AG09309 (cell line): Measurements from ENCODE around the gene PKN2.

Source experiments
- DNase-seq: peaks from one replicate; pipeline ENCODE4 v3.0.0-alpha.2; 2010; ENCODE audit warnings: low read depth
- H3K4me3 ChIP-seq: 2 replicates; pipeline ENCODE4 v1.5.1; 2011; ENCODE audit warnings: mild to moderate bottlenecking, low read depth, low read length, moderate library complexity; ENCODE audit not compliant: control insufficient read depth
- TF ChIP-seq, protein P1 (sequence below): IDR thresholded peaks from 2 replicates; pipeline ENCODE4 v1.5.1; 2011; ENCODE audit warnings: mild to moderate bottlenecking, low read depth, low read length, inconsistent platforms; ENCODE audit not compliant: insufficient read depth, control insufficient read depth; ENCODE audit errors: missing control alignments

The PKN2 gene

DNA sequence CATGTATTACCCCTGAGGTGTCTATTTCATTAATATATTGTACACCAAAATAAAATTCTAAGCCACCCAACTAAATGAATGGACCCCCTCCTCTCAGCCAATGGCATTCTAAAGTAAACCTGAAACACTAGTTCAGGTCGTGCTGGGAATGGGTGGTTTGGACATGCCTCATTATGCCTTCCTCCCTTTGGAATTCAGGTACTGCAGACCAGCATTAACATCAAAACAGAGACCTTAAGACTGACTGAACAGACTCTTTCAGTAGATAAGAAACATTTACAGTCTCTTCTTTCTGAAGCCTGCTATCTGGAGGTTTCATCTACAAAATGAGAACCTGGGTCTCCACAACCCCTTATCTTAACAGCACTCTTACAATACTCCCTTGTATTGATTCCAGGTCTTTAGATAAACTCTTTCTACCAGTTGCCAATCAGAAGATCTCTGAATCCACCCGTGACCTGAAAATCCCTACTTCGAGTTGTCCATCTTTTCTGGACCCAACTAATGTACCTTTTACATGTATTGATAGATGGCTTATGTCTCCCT is 93.6 kb downstream of the PKN2 start:
- TF ChIP-seq, protein P1, sequence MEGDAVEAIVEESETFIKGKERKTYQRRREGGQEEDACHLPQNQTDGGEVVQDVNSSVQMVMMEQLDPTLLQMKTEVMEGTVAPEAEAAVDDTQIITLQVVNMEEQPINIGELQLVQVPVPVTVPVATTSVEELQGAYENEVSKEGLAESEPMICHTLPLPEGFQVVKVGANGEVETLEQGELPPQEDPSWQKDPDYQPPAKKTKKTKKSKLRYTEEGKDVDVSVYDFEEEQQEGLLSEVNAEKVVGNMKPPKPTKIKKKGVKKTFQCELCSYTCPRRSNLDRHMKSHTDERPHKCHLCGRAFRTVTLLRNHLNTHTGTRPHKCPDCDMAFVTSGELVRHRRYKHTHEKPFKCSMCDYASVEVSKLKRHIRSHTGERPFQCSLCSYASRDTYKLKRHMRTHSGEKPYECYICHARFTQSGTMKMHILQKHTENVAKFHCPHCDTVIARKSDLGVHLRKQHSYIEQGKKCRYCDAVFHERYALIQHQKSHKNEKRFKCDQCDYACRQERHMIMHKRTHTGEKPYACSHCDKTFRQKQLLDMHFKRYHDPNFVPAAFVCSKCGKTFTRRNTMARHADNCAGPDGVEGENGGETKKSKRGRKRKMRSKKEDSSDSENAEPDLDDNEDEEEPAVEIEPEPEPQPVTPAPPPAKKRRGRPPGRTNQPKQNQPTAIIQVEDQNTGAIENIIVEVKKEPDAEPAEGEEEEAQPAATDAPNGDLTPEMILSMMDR, result no peak
- DNase-seq, result no peak
- no peak overlapping the region for H3K4me3 ChIP-seq

DNA sequence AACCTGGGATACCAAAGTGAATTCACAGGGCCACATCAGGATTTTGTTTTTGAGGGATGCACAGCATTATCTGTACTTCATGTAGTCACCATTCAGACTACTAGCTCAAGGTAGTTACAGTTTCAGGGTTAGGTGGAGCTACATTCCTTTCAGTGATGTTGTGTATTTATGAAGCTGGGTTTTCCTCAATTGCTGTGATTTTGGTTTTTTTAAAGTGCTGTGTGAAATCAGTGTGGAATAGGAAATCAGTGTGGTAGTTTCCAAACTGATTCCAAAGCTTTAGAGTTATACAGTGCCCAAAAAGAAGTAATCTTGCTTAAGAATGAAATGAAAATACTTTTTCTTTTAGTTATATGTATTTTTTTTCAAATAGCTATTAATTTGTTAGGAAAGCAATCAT is 95.8 kb downstream of the PKN2 start:
- no peak for DNase-seq
- TF ChIP-seq, protein P1, result no peak
- no peak overlapping the region for H3K4me3 ChIP-seq

DNA sequence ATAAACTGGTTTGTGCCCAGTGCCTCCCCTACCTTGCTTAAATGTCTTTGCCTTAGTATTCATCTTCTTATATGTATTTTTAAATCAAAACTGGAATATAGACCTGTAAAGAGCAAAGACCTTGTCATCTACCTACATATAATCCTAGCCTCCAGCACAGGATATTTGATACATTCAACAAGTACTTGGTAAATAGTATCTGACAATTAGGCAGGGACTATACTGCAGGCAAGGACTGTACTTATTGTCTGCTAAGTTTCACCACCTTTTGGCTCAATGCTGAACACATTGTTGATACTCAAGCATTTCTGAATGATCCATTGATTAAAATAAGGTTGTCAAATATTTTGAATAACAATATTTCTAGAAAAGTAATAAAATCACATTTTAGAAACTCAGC is 96.4 kb downstream of the PKN2 start:
- no peak overlapping the region for H3K4me3 ChIP-seq
- no peak for DNase-seq
- TF ChIP-seq, protein P1, result no peak

DNA sequence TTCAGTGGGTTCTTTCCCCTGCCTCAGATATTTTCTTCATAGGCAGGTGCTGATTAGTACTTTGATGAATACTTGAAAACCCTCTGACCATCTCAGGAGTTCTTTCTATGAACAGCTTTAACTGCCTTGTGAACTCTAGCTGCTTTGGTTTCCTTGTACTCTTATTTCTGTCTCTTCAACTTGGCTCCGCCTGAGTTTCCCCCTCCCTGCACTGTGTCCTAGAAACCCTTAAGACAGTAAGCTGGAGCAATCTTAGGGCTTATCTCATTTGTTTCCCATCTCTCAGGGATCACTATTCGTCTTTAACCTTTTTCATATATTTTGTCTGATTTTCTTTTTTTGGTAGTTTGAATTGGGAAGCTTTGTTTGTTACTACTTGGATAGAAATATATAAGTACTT is 99.1 kb downstream of the PKN2 start:
- TF ChIP-seq, protein P1, result no peak
- H3K4me3 ChIP-seq, result no peak overlapping the region
- DNase-seq, result no peak

DNA sequence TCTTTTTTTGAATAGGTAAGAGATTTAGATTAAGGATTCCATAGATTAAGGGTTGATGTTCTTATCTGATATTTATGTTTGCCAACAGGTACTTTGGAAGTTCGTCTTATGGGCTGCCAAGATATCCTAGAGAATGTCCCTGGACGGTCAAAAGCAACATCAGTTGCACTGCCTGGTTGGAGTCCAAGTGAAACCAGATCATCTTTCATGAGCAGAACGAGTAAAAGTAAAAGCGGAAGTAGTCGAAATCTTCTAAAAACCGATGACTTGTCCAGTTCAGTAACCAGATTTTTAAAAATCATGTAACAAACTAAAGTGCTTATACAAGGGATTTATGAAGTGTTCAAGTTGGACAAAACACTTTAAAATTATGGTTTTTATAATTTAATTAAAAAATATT is 100.5 kb downstream of the PKN2 start:
- DNase-seq, result no peak
- H3K4me3 ChIP-seq, result no peak overlapping the region
- TF ChIP-seq, protein P1, result no peak

DNA sequence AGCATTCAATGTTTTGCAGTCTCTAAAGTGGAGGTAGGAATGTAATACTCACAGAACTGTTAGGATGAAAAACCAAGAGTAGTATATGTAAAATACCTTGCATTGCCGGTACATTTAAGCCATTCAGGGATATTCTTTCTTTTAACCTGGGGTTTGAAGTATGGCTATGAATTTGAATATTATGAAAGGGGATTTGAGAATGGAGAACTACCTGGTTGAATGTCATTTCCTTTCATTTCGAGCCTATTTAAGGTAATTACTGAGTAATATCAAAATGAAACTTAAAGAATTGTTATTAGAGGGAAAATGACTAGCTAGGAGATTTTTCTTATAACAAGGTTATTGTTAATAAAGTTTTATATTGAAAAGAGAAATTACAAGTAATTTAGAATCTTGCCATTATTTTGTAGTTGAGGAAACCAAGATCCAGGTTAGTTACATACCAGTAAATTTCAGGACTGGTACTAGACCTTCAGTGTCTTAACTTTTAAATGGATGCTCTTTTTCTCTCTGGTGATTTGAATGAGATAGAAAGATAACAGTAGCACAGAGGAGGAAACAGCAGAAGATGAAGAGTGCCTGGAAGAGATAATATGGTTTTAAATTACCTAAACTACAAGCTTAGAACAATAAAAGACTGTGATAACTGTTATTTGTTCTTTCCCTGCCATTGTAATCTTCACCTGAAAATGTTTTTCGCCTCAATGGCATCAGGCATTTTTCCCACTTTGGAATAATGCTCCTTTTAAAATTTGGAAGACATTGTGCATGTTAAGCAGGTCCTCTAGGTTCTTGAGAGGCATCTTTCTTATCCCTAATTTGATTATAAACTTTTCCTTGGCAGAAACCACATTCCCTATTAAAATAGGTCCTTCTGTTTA is 103.2 kb downstream of the PKN2 start:
- TF ChIP-seq, protein P1, result no peak
- no peak overlapping the region for H3K4me3 ChIP-seq
- no peak for DNase-seq
